Measurements from ENCODE around the gene KCNQ1. TPM values are rescaled to one million over a fixed set of nuclear protein-coding genes. Genes with fewer than 3 reads are reported as not detected.

The KCNQ1 gene
- total RNA-seq, 1 experiment from 2014 or later = 2.3 TPM

GRCh38 chr11:2573240-2574042 lies 128.6 kb downstream of the KCNQ1 start:
- H3K18ac ChIP-seq (ENCODE audit: insufficient read length, low read depth, low read length) = no peak overlapping the region
- Mint-ChIP-seq H3K36me3 (ENCODE audit: insufficient read depth in 1 of 3, low read depth in 3 of 3) (no peaks in the 10 kb centered on the region), H3K4me3 (no peak overlapping the region), H3K4me1 (peaks cover 0 to 5% of the 10 kb centered on the region in 2 experiments; a peak in 2 of 4 replicates), H3K27me3 (ENCODE audit: low read depth) (peaks cover 67% of the 10 kb centered on the region), H3K9me3 (no peaks in the 10 kb centered on the region), H3K27ac (no peak overlapping the region)
- H2AK5ac ChIP-seq (ENCODE audit: insufficient read length, low read length) = no peak overlapping the region
- H2AFZ ChIP-seq (ENCODE audit: low read length) = no peak overlapping the region
- H4K91ac ChIP-seq (ENCODE audit: insufficient read length, low read depth, low read length) = no peak overlapping the region
- no peak overlapping the region for H3T11ph ChIP-seq (ENCODE audit: low read length)
- no peak for TF ChIP-seq CTCF (conservative IDR thresholded peaks at IDR 0.05)
- DNase-seq = no peak
- H3K23ac ChIP-seq (ENCODE audit: insufficient read length, low read depth, low read length) = no peak overlapping the region
- no CpG with 5 or more reads among the region's 28 CpGs for WGBS (ENCODE audit: extremely low coverage, insufficient read length, low lambda C conversion rate)
- H3K14ac ChIP-seq (ENCODE audit: insufficient read depth, low read length) = no peak overlapping the region
- no peaks in the 10 kb centered on the region for H3K79me1 ChIP-seq (ENCODE audit: insufficient read depth, low read depth, low read length, poor library complexity, severe bottlenecking)
- no peak overlapping the region for H2BK15ac ChIP-seq (ENCODE audit: low read depth, low read length)
- H2BK12ac ChIP-seq (ENCODE audit: insufficient read length, low read depth, low read length) = no peak overlapping the region
- no peaks in the 10 kb centered on the region for H3K23me2 ChIP-seq (ENCODE audit: insufficient read length, low read depth, low read length, poor library complexity, severe bottlenecking)
- no peak overlapping the region for H3K56ac ChIP-seq (ENCODE audit: insufficient read length, low read depth, low read length)
- H2BK5ac ChIP-seq (ENCODE audit: insufficient read length, low read length) = no peak overlapping the region
- H3K27ac ChIP-seq (ENCODE audit: insufficient read length, low read depth, low read length) = no peak overlapping the region
- H4K5ac ChIP-seq (ENCODE audit: insufficient read length, low read depth, low read length) = no peak overlapping the region
- H3K4me2 ChIP-seq (ENCODE audit: insufficient read depth, insufficient read length, low read length) = no peak overlapping the region
- no peaks in the 10 kb centered on the region for H3K4me1 ChIP-seq (ENCODE audit: insufficient read depth, low read length)
- no peak overlapping the region for H3K4ac ChIP-seq (ENCODE audit: low read depth, low read length)
- no peaks in the 10 kb centered on the region; the same call in 1 of the 2 replicates for H3K27me3 ChIP-seq (ENCODE audit: insufficient read depth, low read length)
- H2BK120ac ChIP-seq (ENCODE audit: low read depth, low read length, poor library complexity, severe bottlenecking) = no peak overlapping the region
- no peaks in the 10 kb centered on the region for H4K20me1 ChIP-seq (ENCODE audit: control insufficient read depth, insufficient read depth, insufficient read length)
- no peak overlapping the region for H4K8ac ChIP-seq (replicated peaks; ENCODE audit: insufficient read length, low read depth, low read length)
- H2BK20ac ChIP-seq (ENCODE audit: low read depth, low read length, poor library complexity, severe bottlenecking) = no peak overlapping the region
- no peak overlapping the region for H3K9ac ChIP-seq (ENCODE audit: extremely low read depth, insufficient read length, low read length)
- no peaks in the 10 kb centered on the region for H3K9me3 ChIP-seq (ENCODE audit: control insufficient read depth, low read depth, low read length)
- H3K79me2 ChIP-seq (ENCODE audit: insufficient read depth, low read length) = no peaks in the 10 kb centered on the region

Measured in H9 (cell line).